IMR-90 (cell line): ENCODE results near the gene HSD11B1L. TPM values are rescaled to one million over a fixed set of nuclear protein-coding genes. Genes with fewer than 3 reads are reported as not detected.

ENCODE experiments used
- ATAC-seq: fragments of 200-7000 bp; cut with Tn5 transposase; 2 replicates; pipeline ENCODE4 v1.9.1; 2020; ENCODE audit warnings: low read depth, mild to moderate bottlenecking, moderate library complexity
- BruUV-seq: library from RNA; stranded (reverse); fragments of 400-500 nt; replicated peaks from 2 replicates; lab custom pipeline; 2021; lab: Mats Ljungman, UMichigan
- CTCF ChIA-PET: fragments of 300-600 bp; formaldehyde crosslinking; extraction: SDS; loops from one replicate; lab custom pipeline; 2021; ENCODE audit warnings: antibody characterized with exemption; lab: Yijun Ruan, JAX
- POLR2A ChIA-PET: fragments of 300-600 bp; sonication (Branson Sonifier 250); formaldehyde crosslinking; loops from one replicate; lab custom pipeline; 2022; ENCODE audit warnings: antibody characterized with exemption; ENCODE audit not compliant: unreplicated experiment; lab: Charles Lee
- DNase-seq: peaks from one replicate; pipeline ENCODE4 v3.0.0; 2013
- H2AFZ ChIP-seq: replicated peaks from 2 replicates; pipeline ENCODE3; 2013; ENCODE audit warnings: low read length, mild to moderate bottlenecking; ENCODE audit not compliant: poor library complexity
- H2AK5ac ChIP-seq: 2 replicates; pipeline ENCODE4 v1.6.1; 2013; ENCODE audit warnings: low read depth, low read length, inconsistent platforms
- H2AK9ac ChIP-seq: replicated peaks from 2 replicates; pipeline ENCODE3; 2013; ENCODE audit warnings: mild to moderate bottlenecking, low read depth, low read length, moderate library complexity; ENCODE audit not compliant: poor library complexity
- H2BK120ac ChIP-seq: 2 replicates; pipeline ENCODE4 v1.6.1; 2013; ENCODE audit warnings: low read depth, low read length, inconsistent platforms
- H2BK15ac ChIP-seq: 3 replicates; pipeline ENCODE4 v1.6.1; 2013; ENCODE audit warnings: low read depth, low read length, inconsistent platforms
- H2BK20ac ChIP-seq: 2 replicates; pipeline ENCODE4 v1.6.1; 2013; ENCODE audit warnings: low read depth, mild to moderate bottlenecking, inconsistent platforms, low read length, moderate library complexity
- H2BK5ac ChIP-seq: 2 replicates; pipeline ENCODE4 v1.6.1; 2013; ENCODE audit warnings: mild to moderate bottlenecking, low read depth, low read length, inconsistent platforms; ENCODE audit not compliant: poor library complexity, severe bottlenecking
- H3K14ac ChIP-seq: replicated peaks from 2 replicates; pipeline ENCODE4 v1.6.1; 2013; ENCODE audit warnings: low read depth, low read length, inconsistent platforms
- H3K18ac ChIP-seq: 2 replicates; pipeline ENCODE4 v1.6.1; 2013; ENCODE audit warnings: low read depth, low read length, control low read depth
- H3K23ac ChIP-seq: 2 replicates; pipeline ENCODE4 v1.6.1; 2013; ENCODE audit warnings: low read depth, low read length, inconsistent platforms
- H3K27ac ChIP-seq: 2 replicates; pipeline ENCODE4 v1.5.1; 2013; ENCODE audit warnings: mild to moderate bottlenecking, control low read depth, low read length; ENCODE audit not compliant: insufficient read depth
- H3K27me3 ChIP-seq: 2 replicates; pipeline ENCODE4 v1.6.1; 2013; ENCODE audit warnings: low read length; ENCODE audit not compliant: control insufficient read depth, insufficient read depth
- H3K36me3 ChIP-seq: 2 replicates; pipeline ENCODE4 v1.6.1; 2013; ENCODE audit warnings: low read length, mixed read lengths; ENCODE audit not compliant: control insufficient read depth, insufficient read depth
- H3K4ac ChIP-seq: 2 replicates; pipeline ENCODE4 v1.6.1; 2013; ENCODE audit warnings: low read depth, low read length, inconsistent platforms
- H3K4me1 ChIP-seq: 2 replicates; pipeline ENCODE4 v1.6.1; 2013; ENCODE audit warnings: low read length, mixed read lengths; ENCODE audit not compliant: control insufficient read depth, insufficient read depth
- H3K4me2 ChIP-seq: 2 replicates; pipeline ENCODE4 v1.6.1; 2013; ENCODE audit warnings: low read depth, mild to moderate bottlenecking, control low read depth, low read length, moderate library complexity
- H3K4me3 ChIP-seq: 2 replicates; pipeline ENCODE4 v1.5.1; 2013; ENCODE audit warnings: low read depth, mild to moderate bottlenecking, control low read depth, low read length, moderate library complexity; ENCODE audit not compliant: insufficient read depth
- H3K56ac ChIP-seq: 2 replicates; pipeline ENCODE4 v1.6.1; 2013; ENCODE audit warnings: low read length, inconsistent platforms; ENCODE audit not compliant: insufficient read depth; ENCODE audit errors: extremely low read depth
- H3K79me1 ChIP-seq, 2 experiments: 2 replicates each; pipeline ENCODE4 v1.6.1; 2013; ENCODE audit warnings: low read length in 2 of 2, inconsistent platforms in 1 of 2, low read depth in 1 of 2
- H3K9ac ChIP-seq: 2 replicates; pipeline ENCODE4 v1.6.1; 2013; ENCODE audit warnings: low read depth, low read length, control low read depth
- H3K9me1 ChIP-seq: 2 replicates; pipeline ENCODE4 v1.6.1; 2013; ENCODE audit warnings: low read length, inconsistent platforms; ENCODE audit not compliant: insufficient read depth
- H3K9me3 ChIP-seq: 2 replicates; pipeline ENCODE4 v1.6.1; 2013; ENCODE audit warnings: low read length; ENCODE audit not compliant: control insufficient read depth, insufficient read depth
- H4K20me1 ChIP-seq: 2 replicates; pipeline ENCODE4 v1.6.1; 2013; ENCODE audit warnings: low read length, inconsistent platforms; ENCODE audit not compliant: insufficient read depth
- H4K5ac ChIP-seq: 2 replicates; pipeline ENCODE4 v1.6.1; 2013; ENCODE audit warnings: mild to moderate bottlenecking, low read depth, low read length, control low read depth
- H4K8ac ChIP-seq, 2 experiments: 2 replicates each; pipeline ENCODE4 v1.6.1; 2013; ENCODE audit warnings: low read depth in 2 of 2, low read length in 2 of 2, control low read depth in 1 of 2, inconsistent platforms in 1 of 2
- H4K91ac ChIP-seq: 2 replicates; pipeline ENCODE4 v1.6.1; 2013; ENCODE audit warnings: low read depth, low read length, inconsistent platforms; ENCODE audit not compliant: insufficient read depth
- CHD1 ChIP-seq: IDR thresholded peaks from 2 replicates; pipeline ENCODE4 v1.6.1; 2012; ENCODE audit warnings: low read depth, low read length, improper control_type of control experiment
- FOS ChIP-seq: fragments of 150-350 bp; IDR thresholded peaks from 2 replicates; pipeline ENCODE4 v1.6.1; 2016; ENCODE audit warnings: low read depth, low read length
- WGBS, 2 experiments: methylation state at CpG; one replicate each; pipeline versions ENCODE4 v1.1.5 to v1.1.7; 2013; ENCODE audit warnings: missing lambda C conversion rate in 2 of 2; ENCODE audit not compliant: insufficient read length in 1 of 2; ENCODE audit errors: extremely low coverage in 2 of 2; 5-methylcytosine and 5-hydroxymethylcytosine counted together
- dilution Hi-C: fragments of 300-500 bp; cut with HindIII; formaldehyde crosslinking; loops from one replicate; pipeline ENCODE4 v1.14.3; 2018; ENCODE audit warnings: low sequenced_read_pairs; ENCODE audit not compliant: unreplicated experiment
- in situ Hi-C: fragments of 300-500 bp; cut with MboI; formaldehyde crosslinking; loops from 3 replicates; pipeline ENCODE4 v1.14.3; 2019; ENCODE audit warnings: low sequenced_read_pairs, inconsistent platforms, mixed read lengths
- intact Hi-C: fragments of 100-400 bp; cut with micrococcal nuclease; formaldehyde crosslinking; loops from 2 replicates; pipeline ENCODE4 v1.10.0; 2022
- polyA plus RNA-seq, 3 experiments: library from polyadenylated mRNA; depleted of rRNA; stranded (reverse); fragments of >200 nt; gene quantifications; 2 replicates each; pipeline ENCODE4 v1.2.3, GENCODE V29; 2012; ENCODE audit warnings: low replicate concordance in 1 of 3
- total RNA-seq: library from RNA; depleted of rRNA; stranded (reverse); fragments of >200 nt; gene quantifications from 2 replicates; pipeline ENCODE4 v1.2.3, GENCODE V29; 2012

The HSD11B1L gene
- total and polyA plus RNA-seq, 2 of the 4 experiments (the other 2 are of a cell fraction) = 2.2 to 7.2 TPM

GRCh38 chr19:5681391-5682106 is 722 bp downstream of the HSD11B1L start:
- 65 to 100% methylated on average over 1 to 10 of the region's 17 CpGs for WGBS, 2 experiments
- peaks cover 3% of the 10 kb centered on the region; the same call in 1 of the 2 replicates for H3K9me1 ChIP-seq
- TF ChIP-seq CHD1 = no peak
- no peak for TF ChIP-seq FOS
- H2BK15ac ChIP-seq = no peak overlapping the region
- no peaks in the 10 kb centered on the region for H3K27me3 ChIP-seq
- peak overlapping the region; percentile 59 for H3K4me3 ChIP-seq
- H2AK5ac ChIP-seq = peak overlapping the region; percentile 75
- H3K4me2 ChIP-seq = peak overlapping the region; percentile 72
- no peak overlapping the region for H2BK5ac ChIP-seq
- dilution Hi-C loops = no loop called here
- H4K8ac ChIP-seq = peak overlapping the region; percentile 56 to 68; a peak in 2 of 4 replicates
- peaks cover 7% of the 10 kb centered on the region for H3K4me1 ChIP-seq
- H2BK120ac ChIP-seq = no peak overlapping the region
- no peaks in the 10 kb centered on the region for H3K36me3 ChIP-seq
- in situ Hi-C loops = no loop called here
- H3K23ac ChIP-seq = peak overlapping the region; percentile 70
- DNase-seq = no peak
- peak overlapping the region; percentile 20; the same call in 1 of the 2 replicates for H4K91ac ChIP-seq
- H3K18ac ChIP-seq = no peak overlapping the region; the same call in 1 of the 2 replicates
- ChIA-PET CTCF (no interaction called here), POLR2A (no interaction called here)
- H3K9me3 ChIP-seq = no peaks in the 10 kb centered on the region
- no peak overlapping the region for H3K56ac ChIP-seq
- H3K79me1 ChIP-seq = peaks cover 15 to 19% of the 10 kb centered on the region in 2 experiments; a peak in 3 of 4 replicates
- no peaks in the 10 kb centered on the region; the same call in 1 of the 2 replicates for H4K20me1 ChIP-seq
- intact Hi-C loops = no loop called here
- peak overlapping the region; percentile 94 for H2AK9ac ChIP-seq
- H3K27ac ChIP-seq = no peak overlapping the region
- peak overlapping the region; percentile 65 for H3K14ac ChIP-seq
- H4K5ac ChIP-seq = no peak overlapping the region
- no peak overlapping the region for H2BK20ac ChIP-seq
- H3K9ac ChIP-seq = peak overlapping the region; percentile 36
- ATAC-seq = no peak
- H2AFZ ChIP-seq = peak overlapping the region; percentile 97
- peak overlapping the region; percentile 50 for H3K4ac ChIP-seq
- no TSS peak for BruUV-seq
